Ectodermal cell (in vitro differentiated cells): ENCODE measurements around the gene MYO1C.
"Not testable (repeated sequence)": the region's sequence is repeated elsewhere in the genome, so short reads cannot be mapped to it uniquely, and the experiment has no call there.

Experiments used
- H3K27ac ChIP-seq: 2 replicates; pipeline ENCODE4 v1.7.0; 2013; ENCODE audit warnings: mild to moderate bottlenecking, low read depth, low read length; ENCODE audit not compliant: insufficient read depth, poor library complexity, severe bottlenecking
- H3K27me3 ChIP-seq: 2 replicates; pipeline ENCODE4 v1.7.0; 2013; ENCODE audit warnings: mild to moderate bottlenecking, low read length; ENCODE audit not compliant: insufficient read depth, control insufficient read depth, poor library complexity, severe bottlenecking
- H3K36me3 ChIP-seq: one replicate; pipeline ENCODE4 v1.7.0; 2013; ENCODE audit warnings: low read length; ENCODE audit not compliant: control insufficient read depth, insufficient read depth
- H3K4me1 ChIP-seq: one replicate; pipeline ENCODE4 v1.7.0; 2013; ENCODE audit warnings: low read length; ENCODE audit not compliant: control insufficient read depth, insufficient read depth
- H3K4me3 ChIP-seq: 2 replicates; pipeline ENCODE4 v1.7.0; 2013; ENCODE audit warnings: low read depth, low read length, control low read depth; ENCODE audit not compliant: insufficient read depth
- H3K9me3 ChIP-seq: 2 replicates; pipeline ENCODE4 v1.7.0; 2013; ENCODE audit warnings: mild to moderate bottlenecking, low read length, moderate library complexity; ENCODE audit not compliant: control insufficient read depth
- WGBS, 2 experiments: methylation state at CpG; one replicate each; pipeline ENCODE4 v1.1.7; 2013; ENCODE audit warnings: missing lambda C conversion rate in 2 of 2; 5-methylcytosine and 5-hydroxymethylcytosine counted together

Gene MYO1C

DNA sequence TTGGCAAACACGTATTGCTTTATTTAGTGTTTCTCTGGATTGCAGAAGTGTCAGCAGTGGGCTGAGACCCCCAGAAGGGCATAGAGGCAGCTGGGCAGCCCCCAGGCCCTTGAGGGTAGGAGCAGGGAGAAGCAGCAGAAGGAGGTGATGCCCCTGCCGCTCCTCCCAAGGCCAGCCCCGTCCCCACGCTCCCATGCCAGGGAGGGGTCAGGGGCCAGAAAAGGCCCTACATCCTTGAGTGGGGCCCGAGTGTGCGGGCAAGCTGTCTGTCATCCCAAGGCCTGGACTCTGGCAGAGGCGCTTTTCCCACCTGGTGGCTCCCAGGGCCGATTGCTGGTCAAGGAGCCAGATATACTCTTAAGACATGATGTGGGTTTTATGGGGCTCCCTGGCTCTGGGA, 28.3 kb downstream of the MYO1C start:
- WGBS, 2 experiments, result 96% methylated on average over 8 of the region's 8 CpGs

DNA sequence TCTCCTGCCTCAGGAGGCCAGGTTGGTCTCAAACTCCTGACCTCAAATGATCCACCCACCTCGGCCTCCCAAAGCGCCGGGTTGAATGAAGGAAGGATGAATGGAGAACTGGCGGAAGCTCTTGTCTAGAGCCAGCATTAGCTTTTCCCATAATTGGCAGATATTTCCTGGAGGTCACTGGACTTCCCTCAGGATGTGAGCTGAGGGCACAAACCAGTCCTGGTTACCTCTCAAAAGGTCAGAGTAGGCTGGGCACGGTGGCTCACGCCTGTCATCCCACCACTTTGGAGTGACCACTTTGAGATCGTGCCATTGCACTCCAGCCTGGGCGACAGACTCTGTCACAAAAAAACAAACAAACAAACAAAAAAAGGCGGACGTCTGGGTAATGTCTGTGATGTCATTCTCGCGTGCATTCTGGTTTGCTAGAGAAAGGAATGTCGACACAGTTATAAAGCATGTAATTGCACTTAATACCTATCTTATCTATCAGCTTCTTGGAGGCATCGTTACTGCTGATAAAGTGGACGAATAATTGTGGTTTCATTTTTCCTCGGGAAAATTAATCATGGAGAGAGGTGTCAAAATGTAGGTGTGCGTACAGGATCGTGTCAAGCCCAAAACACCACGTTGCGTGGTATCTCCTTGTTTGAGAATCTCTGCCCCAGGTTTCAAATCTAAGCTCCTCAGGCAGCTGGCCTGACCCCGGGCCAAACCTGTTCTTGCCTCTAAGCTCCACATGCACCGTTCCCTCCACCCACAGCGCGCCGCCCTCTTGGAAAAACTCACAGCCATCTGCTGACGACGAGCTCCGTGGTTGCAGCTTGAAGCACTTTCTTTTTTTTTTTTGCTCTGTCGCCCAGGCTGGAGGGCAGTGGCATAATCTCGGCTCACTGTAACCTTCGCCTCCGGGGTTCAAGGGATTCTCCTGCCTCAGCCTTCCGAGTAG, 30.0 kb downstream of the MYO1C start:
- H3K4me1 ChIP-seq, result no peaks in the 10 kb centered on the region
- no peak overlapping the region for H3K4me3 ChIP-seq
- H3K27ac ChIP-seq, result no peak overlapping the region
- peaks cover 9% of the 10 kb centered on the region for H3K36me3 ChIP-seq
- no peaks in the 10 kb centered on the region for H3K27me3 ChIP-seq
- 92 to 94% methylated on average over 33 of the region's 33 CpGs for WGBS, 2 experiments
- no peaks in the 10 kb centered on the region for H3K9me3 ChIP-seq

More for the DNA sequence above, 28.3 kb downstream of the MYO1C start:
- Histone ChIP-seq H3K27ac (no peak overlapping the region), H3K9me3 (no peaks in the 10 kb centered on the region), H3K27me3 (no peaks in the 10 kb centered on the region), H3K4me1 (peaks cover 9% of the 10 kb centered on the region), H3K36me3 (peaks cover 9% of the 10 kb centered on the region), H3K4me3 (no peak overlapping the region)

DNA sequence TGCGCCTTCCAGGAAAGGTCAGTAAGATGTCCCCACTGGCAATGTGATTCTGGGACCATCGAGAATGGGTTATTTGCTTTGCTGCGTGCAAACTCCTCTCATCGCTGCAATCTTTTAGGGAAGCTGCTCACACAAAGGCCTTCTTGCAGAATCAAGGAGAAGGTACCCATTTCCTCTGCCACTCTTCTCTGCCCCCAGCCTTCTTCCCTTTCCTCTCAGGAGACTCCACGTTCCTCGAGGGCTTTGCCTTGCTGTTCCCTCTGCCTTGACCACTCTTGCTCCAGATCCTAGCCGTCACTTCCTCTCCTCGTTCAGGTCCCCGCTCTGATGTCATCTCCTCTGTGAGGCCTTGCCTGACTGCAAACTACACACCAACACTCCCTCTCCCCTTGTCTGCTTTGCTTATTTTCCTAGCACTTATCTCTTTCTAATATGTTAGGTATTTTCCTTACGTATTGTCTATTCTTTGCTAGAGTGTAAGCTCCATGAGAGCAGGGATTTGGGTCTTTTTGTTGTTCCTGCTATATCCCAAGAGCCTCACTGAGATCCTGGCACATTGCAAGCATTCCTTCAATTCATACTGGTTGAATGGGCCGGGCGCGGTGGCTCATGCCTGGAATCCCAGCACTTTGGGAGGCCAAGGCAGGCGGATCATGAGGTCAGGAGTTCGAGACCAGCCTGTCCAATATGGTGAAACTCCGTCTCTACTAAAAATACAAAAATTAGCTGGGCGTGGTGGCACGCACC, 31.1 kb downstream of the MYO1C start:
- H3K4me3 ChIP-seq, result no peak overlapping the region
- no peaks in the 10 kb centered on the region for H3K9me3 ChIP-seq
- WGBS, 2 experiments, result 93 to 95% methylated on average over 18 of the region's 18 CpGs
- no peak overlapping the region for H3K27ac ChIP-seq
- H3K27me3 ChIP-seq, result no peaks in the 10 kb centered on the region
- peaks cover 5% of the 10 kb centered on the region for H3K36me3 ChIP-seq
- H3K4me1 ChIP-seq, result no peaks in the 10 kb centered on the region

DNA sequence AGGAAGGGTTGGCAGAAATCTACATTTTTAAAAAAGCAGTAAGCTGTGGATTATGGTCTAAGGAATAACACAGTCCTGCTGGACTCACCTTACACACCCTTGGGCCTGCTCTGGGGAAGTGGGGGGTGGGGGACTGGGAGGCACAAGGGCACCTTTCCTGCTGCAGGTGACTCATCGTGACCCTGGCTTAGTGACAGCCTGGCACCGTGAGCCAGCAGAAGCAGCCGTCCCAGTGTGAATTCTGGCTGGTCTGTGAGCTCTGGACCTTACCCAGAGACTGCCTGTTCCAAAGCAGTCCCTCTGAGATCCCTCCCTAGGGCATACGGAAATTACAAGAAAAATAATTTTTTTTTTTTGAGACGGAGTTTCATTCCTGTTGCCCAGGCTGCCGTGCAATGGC, 32.3 kb downstream of the MYO1C start:
- Histone ChIP-seq H3K27ac (no peak overlapping the region), H3K4me3 (no peak overlapping the region)
- WGBS, 2 experiments, result 86 to 88% methylated on average over 6 of the region's 6 CpGs

DNA sequence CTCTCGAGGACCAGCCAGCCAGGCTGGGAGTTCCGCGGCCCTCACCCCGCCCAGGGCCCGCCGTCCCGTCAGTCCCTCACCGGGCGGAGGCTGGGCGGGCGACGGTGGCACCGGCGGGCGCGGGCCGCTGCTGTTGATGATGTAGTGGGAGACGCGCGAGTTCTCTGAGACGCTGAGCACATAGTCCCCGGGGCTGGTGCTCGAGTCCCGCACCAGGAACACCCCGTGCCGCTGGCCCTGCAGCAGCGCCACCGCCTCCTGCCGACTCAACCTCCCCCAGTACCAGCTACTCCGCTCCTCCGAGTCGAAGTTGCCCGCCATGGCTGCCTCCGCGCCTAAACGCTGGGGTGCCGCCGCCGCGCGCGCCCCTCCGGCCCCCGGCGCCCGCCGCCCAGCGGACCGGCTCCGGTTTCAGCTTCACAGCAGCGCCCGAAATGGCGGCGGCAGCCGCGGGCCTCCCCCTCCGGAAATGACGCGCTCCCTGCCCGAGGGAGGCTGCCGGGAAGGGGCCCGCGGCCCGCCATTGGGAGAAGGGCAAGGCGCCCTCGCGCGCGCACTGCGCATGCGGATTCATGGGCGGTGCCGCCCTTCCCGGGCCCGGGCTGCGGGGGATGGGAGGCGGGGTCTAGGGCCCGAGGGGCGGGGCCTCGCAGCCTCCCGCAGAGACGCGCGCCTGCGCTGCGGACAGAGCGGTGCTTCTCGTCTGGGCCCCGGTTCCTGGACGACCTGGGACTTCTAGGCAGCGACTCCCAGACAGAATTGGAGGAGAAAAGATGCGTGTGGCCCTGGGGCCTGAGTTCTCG, 36.5 kb downstream of the MYO1C start, which contains the start of gene CRK:
Gene CRK (minus strand): TSS at position 436 of the 803 bp plus-strand sequence. CDS start 115 bp downstream, at position 321.
- Histone ChIP-seq H3K4me1 (peaks cover 5% of the 10 kb centered on the region), H3K4me3 (peak within 1 kb of the TSS; percentile 99), H3K27ac (peak within 1 kb of the TSS; percentile 83), H3K9me3 (no peaks in the 10 kb centered on the region), H3K36me3 (no peaks in the 10 kb centered on the region), H3K27me3 (no peaks in the 10 kb centered on the region)
- 1% methylated on average over 93 of the region's 93 CpGs for WGBS, 2 experiments

More for the DNA sequence above, 32.3 kb downstream of the MYO1C start:
- Histone ChIP-seq H3K4me1 (no peaks in the 10 kb centered on the region), H3K27me3 (no peaks in the 10 kb centered on the region), H3K9me3 (no peaks in the 10 kb centered on the region), H3K36me3 (peaks cover 2% of the 10 kb centered on the region)

DNA sequence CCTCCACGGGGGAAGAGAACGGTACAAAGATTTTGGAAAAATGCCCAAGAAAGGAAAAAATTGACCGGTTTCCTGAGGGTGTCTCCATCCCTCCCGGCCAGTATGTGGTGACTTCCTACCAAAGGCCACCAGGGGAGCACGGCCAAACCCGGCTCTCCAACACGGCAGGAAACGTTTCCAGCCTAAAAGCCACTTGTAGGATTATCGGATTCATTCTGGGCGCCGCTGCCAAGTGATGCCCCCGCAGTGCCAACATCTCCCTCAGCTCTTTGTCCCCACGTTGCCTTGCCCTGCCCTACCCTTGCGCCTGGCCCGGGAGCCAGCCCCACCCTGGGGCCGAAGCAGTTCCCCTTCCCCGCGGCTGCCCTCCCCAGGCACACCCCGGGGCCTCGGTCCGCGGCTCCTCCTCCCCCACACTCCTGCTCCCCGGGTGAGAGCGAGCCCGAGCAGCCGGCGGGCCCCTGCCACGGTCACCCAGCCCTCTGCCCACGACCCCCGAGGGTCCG, 37.1 kb downstream of the MYO1C start:
- H3K27ac ChIP-seq, result peak overlapping the region; percentile 83
- WGBS, 2 experiments, result 0% methylated on average over 31 of the region's 31 CpGs
- H3K4me3 ChIP-seq, result peak overlapping the region; percentile 99
- no peaks in the 10 kb centered on the region for H3K9me3 ChIP-seq
- H3K4me1 ChIP-seq, result peaks cover 5% of the 10 kb centered on the region
- H3K36me3 ChIP-seq, result no peaks in the 10 kb centered on the region
- no peaks in the 10 kb centered on the region for H3K27me3 ChIP-seq

DNA sequence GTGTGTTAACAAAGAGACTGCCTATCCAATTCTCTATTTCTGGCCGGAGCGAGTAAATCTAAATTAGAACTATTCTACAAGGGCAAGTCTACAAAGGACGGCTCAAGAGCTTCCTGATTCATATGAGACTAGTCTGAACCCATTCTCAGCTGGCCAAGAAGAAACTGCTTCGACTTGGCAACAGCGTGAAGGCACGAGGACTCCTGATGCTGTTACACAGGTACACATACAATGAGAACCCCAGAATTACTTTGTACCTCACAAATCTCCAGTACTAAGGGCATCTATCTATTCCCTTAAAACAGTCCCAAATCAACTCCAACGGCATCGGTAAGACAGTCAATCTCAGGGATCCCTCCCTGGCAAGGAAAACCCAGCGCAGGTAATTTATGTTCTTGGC, 37.9 kb downstream of the MYO1C start:
- no peaks in the 10 kb centered on the region for H3K9me3 ChIP-seq
- H3K4me3 ChIP-seq, result peak overlapping the region; percentile 99
- 91 to 94% methylated on average over 9 of the region's 9 CpGs for WGBS, 2 experiments
- no peaks in the 10 kb centered on the region for H3K36me3 ChIP-seq
- no peaks in the 10 kb centered on the region for H3K27me3 ChIP-seq
- peaks cover 5% of the 10 kb centered on the region for H3K4me1 ChIP-seq
- no peak overlapping the region for H3K27ac ChIP-seq

DNA sequence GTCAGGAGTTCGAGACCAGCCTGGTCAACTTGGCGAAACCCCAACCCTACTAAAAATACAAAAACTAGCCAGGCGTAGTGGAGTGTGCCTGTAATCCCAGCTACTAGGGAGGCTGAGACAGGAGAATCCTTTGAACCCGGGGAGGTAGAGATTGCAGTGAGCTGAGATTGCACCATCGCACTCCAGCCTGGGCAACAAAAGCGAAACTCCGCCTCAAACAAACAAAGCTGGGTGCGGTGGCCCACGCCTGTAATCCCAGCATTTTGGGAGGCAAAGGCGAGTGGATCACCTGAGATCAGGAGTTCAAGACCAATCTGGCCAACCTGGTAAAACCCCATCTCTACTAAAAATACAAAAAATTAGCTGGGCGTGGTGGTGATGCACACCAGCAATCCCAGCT, 38.8 kb downstream of the MYO1C start:
- not testable (repeated sequence) for H3K4me3 ChIP-seq, H3K36me3 ChIP-seq
- WGBS, 2 experiments, result 91% methylated on average over 11 of the region's 11 CpGs

DNA sequence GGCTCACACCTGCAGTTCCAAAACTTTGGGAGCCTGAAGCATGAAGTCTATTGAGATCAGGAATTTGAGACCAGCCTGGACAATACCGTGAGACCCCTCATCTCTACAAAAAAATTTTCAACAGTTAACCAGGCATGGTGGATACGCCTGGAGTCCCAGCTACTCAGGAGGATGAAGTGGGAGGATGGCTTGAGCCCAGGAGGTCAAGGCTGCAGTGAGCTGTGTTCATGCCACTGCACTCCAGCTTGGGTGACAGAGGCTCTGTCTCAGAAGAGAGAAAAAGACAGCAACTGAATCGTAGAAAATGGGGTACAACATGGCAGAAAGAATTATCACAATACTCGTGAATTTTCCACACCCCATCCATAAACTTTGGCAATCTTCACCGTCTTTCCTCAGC, 39.6 kb downstream of the MYO1C start:
- H3K4me1 ChIP-seq, result peaks cover 5% of the 10 kb centered on the region
- no peaks in the 10 kb centered on the region for H3K27me3 ChIP-seq
- H3K4me3 ChIP-seq, result no peak overlapping the region
- 83 to 95% methylated on average over 5 of the region's 5 CpGs for WGBS, 2 experiments
- H3K27ac ChIP-seq, result no peak overlapping the region
- no peaks in the 10 kb centered on the region for H3K9me3 ChIP-seq
- H3K36me3 ChIP-seq, result no peaks in the 10 kb centered on the region

More for the DNA sequence above, 38.8 kb downstream of the MYO1C start:
- H3K4me1 ChIP-seq, H3K9me3 ChIP-seq, H3K27ac ChIP-seq, H3K27me3 ChIP-seq: not testable (repeated sequence)
